HCT116 (cell line): Measurements from ENCODE around the gene ALPL. TPM values are rescaled to one million over a fixed set of nuclear protein-coding genes. Genes with fewer than 3 reads are reported as not detected.

Source experiments
- ATAC-seq: fragments of 200-7000 bp; cut with Tn5 transposase; 2 replicates; pipeline ENCODE4 v1.9.1; 2020; ENCODE audit warnings: mild to moderate bottlenecking, moderate library complexity
- BruUV-seq: library from RNA; stranded (reverse); fragments of 400-500 nt; replicated peaks from 2 replicates; lab custom pipeline; 2021; lab: Mats Ljungman, UMichigan
- CTCF ChIA-PET: fragments of 300-600 bp; sonication (Branson Sonifier 250); formaldehyde crosslinking; loops from one replicate; lab custom pipeline; 2021; ENCODE audit warnings: antibody characterized with exemption; lab: Charles Lee
- POLR2A ChIA-PET: fragments of 300-600, 350-600 bp; sonication (Branson Sonifier 250); formaldehyde crosslinking; loops from one replicate; lab custom pipeline; 2021; ENCODE audit warnings: antibody characterized with exemption; lab: Charles Lee
- RAD21 ChIA-PET, 2 experiments: fragments of 300-600 bp; sonication (Branson Sonifier 250); formaldehyde crosslinking; loops; one replicate each; lab custom pipeline; 2023; ENCODE audit warnings: low total read pairs in 2 of 2; ENCODE audit not compliant: uncharacterized antibody in 2 of 2, unreplicated experiment in 2 of 2, low non-redundant PET in 1 of 2; lab: Charles Lee
- DNase-seq: peaks from one replicate; pipeline ENCODE4 v3.0.0-alpha.2; 2010; ENCODE audit warnings: low read depth, low spot score
- H2AFZ ChIP-seq: fragments of 200-600 bp; shearing (Covaris generic), sonication (generic); 2 replicates; pipeline ENCODE4 v1.6.1; 2017; ENCODE audit warnings: low read depth, mixed run types, mixed read lengths, antibody characterized with exemption, low read length; ENCODE audit not compliant: poor library complexity, severe bottlenecking
- H3K27ac ChIP-seq: 2 replicates; pipeline ENCODE4 v1.5.1; 2012; ENCODE audit warnings: low read depth, low read length
- H3K27me3 ChIP-seq: fragments of 200-600 bp; sonication (generic); 2 replicates; pipeline ENCODE4 v1.6.1; 2016; ENCODE audit warnings: mixed run types, low read length, mixed read lengths; ENCODE audit not compliant: insufficient read depth
- H3K36me3 ChIP-seq, 2 experiments: fragments of 200-500 bp in 1 of 2; fragments of 200-600 bp in 1 of 2; sonication (Bioruptor generic) in 1 of 2; sonication (generic) in 1 of 2; 2 replicates each; pipeline versions ENCODE4 v1.5.1 to v1.6.1; 2014 to 2016; ENCODE audit warnings: low read length in 2 of 2, inconsistent platforms in 1 of 2, mixed read lengths in 1 of 2, mixed run types in 1 of 2; ENCODE audit not compliant: insufficient read depth in 2 of 2, control insufficient read depth in 1 of 2
- H3K4me1 ChIP-seq, 2 experiments: fragments of 200-600 bp in 1 of 2; sonication (generic) in 1 of 2; 2 replicates each; pipeline versions ENCODE4 v1.5.1 to v1.6.1; 2012 to 2017; ENCODE audit warnings: low read length in 2 of 2, inconsistent platforms in 1 of 2, mild to moderate bottlenecking in 1 of 2, mixed read lengths in 1 of 2, mixed run types in 1 of 2, moderate library complexity in 1 of 2; ENCODE audit not compliant: insufficient read depth in 2 of 2, control insufficient read depth in 1 of 2
- H3K4me2 ChIP-seq: fragments of 200-600 bp; sonication (generic); 2 replicates; pipeline ENCODE4 v1.6.1; 2017; ENCODE audit warnings: mixed run types, low read length, mixed read lengths
- H3K4me3 ChIP-seq, 2 experiments: fragments of 200-600 bp in 1 of 2; sonication (generic) in 1 of 2; replicated peaks in 1 of 2; 2 replicates each; pipeline ENCODE4 v1.5.1; 2011 to 2016; ENCODE audit warnings: low read length in 2 of 2, control low read depth in 1 of 2, low read depth in 1 of 2, mild to moderate bottlenecking in 1 of 2, mixed read lengths in 1 of 2, mixed run types in 1 of 2
- H3K79me2 ChIP-seq: fragments of 200-600 bp; sonication (generic); 2 replicates; pipeline ENCODE4 v1.6.1; 2017; ENCODE audit warnings: mild to moderate bottlenecking, mixed run types, low read length, moderate library complexity, mixed read lengths; ENCODE audit not compliant: insufficient read depth
- H3K9ac ChIP-seq: fragments of 200-600 bp; sonication (generic); 2 replicates; pipeline ENCODE4 v1.6.1; 2016; ENCODE audit warnings: low read length, mixed read lengths
- H3K9me2 ChIP-seq: fragments of 200-600 bp; sonication (generic), shearing (Covaris generic); 2 replicates; pipeline ENCODE4 v1.6.1; 2017; ENCODE audit warnings: mixed run types, mild to moderate bottlenecking, moderate library complexity; ENCODE audit not compliant: insufficient read depth
- H3K9me3 ChIP-seq, 2 experiments: fragments of 200-500 bp in 1 of 2; fragments of 200-600 bp in 1 of 2; sonication (Bioruptor generic) in 1 of 2; sonication (generic) in 1 of 2; 2 replicates each; pipeline ENCODE4 v1.6.1; 2014 to 2017; ENCODE audit warnings: low read length in 2 of 2, mixed read lengths in 2 of 2, inconsistent platforms in 1 of 2, low read depth in 1 of 2, mild to moderate bottlenecking in 1 of 2, mixed run types in 1 of 2, moderate library complexity in 1 of 2; ENCODE audit not compliant: control insufficient read depth in 1 of 2, insufficient read depth in 1 of 2
- H4K20me1 ChIP-seq: fragments of 200-600 bp; sonication (generic), shearing (Covaris generic); 2 replicates; pipeline ENCODE4 v1.6.1; 2017; ENCODE audit warnings: mixed run types, mild to moderate bottlenecking, moderate library complexity; ENCODE audit not compliant: insufficient read depth
- CBX3 ChIP-seq: IDR thresholded peaks from 2 replicates; pipeline ENCODE4 v1.6.1; 2012; ENCODE audit warnings: low read depth
- EGR1 ChIP-seq: IDR thresholded peaks from 2 replicates; pipeline ENCODE4 v1.6.1; 2012; ENCODE audit warnings: low read depth
- ELF1 ChIP-seq: IDR thresholded peaks from 2 replicates; pipeline ENCODE4 v1.6.1; 2012; ENCODE audit warnings: low read depth, borderline replicate concordance
- EZH2 ChIP-seq: fragments of 200-600 bp; sonication (generic); IDR thresholded peaks from 2 replicates; pipeline ENCODE4 v1.6.1; 2017; ENCODE audit warnings: antibody characterized with exemption, mixed run types
- POLR2A ChIP-seq: IDR thresholded peaks from 2 replicates; pipeline ENCODE4 v1.7.0; 2011; ENCODE audit warnings: borderline replicate concordance; ENCODE audit not compliant: insufficient read depth, insufficient read length; ENCODE audit errors: extremely low read depth
- POLR2AphosphoS5 ChIP-seq: IDR thresholded peaks from 2 replicates; pipeline ENCODE4 v1.6.1; 2011; ENCODE audit warnings: mild to moderate bottlenecking, low read depth, low read length, moderate library complexity
- SRF ChIP-seq: IDR thresholded peaks from 2 replicates; pipeline ENCODE4 v1.6.1; 2012; ENCODE audit warnings: low read depth
- TCF7L2 ChIP-seq: IDR thresholded peaks from 2 replicates; pipeline ENCODE4 v1.7.0; 2011; ENCODE audit warnings: borderline replicate concordance, inconsistent platforms; ENCODE audit not compliant: insufficient read depth, insufficient read length; ENCODE audit errors: extremely low read depth
- YY1 ChIP-seq: IDR thresholded peaks from 2 replicates; pipeline ENCODE4 v1.6.1; 2011; ENCODE audit warnings: low read length, low read depth, moderate library complexity, mild to moderate bottlenecking; ENCODE audit not compliant: insufficient replicate concordance; ENCODE audit errors: extremely low read depth
- intact Hi-C: fragments of 100-400 bp; cut with micrococcal nuclease; formaldehyde crosslinking; loops from 2 replicates; pipeline ENCODE4 v1.10.0; 2022
- total RNA-seq: library from RNA; stranded (reverse); gene quantifications from one replicate; pipeline ENCODE4 v1.2.1, GENCODE V29; 2021; ENCODE audit not compliant: unreplicated experiment
- TF ChIP-seq, protein P1 (sequence below): IDR thresholded peaks from 2 replicates; pipeline ENCODE4 v1.6.1; 2012
- TF ChIP-seq, protein P2 (sequence below): IDR thresholded peaks from 2 replicates; pipeline ENCODE4 v1.6.1; 2011; ENCODE audit warnings: mild to moderate bottlenecking, low read length, moderate library complexity; ENCODE audit not compliant: insufficient replicate concordance; ENCODE audit errors: extremely low read depth
- TF ChIP-seq, protein P3 (sequence below): IDR thresholded peaks from 2 replicates; pipeline ENCODE4 v1.6.1; 2012; ENCODE audit warnings: low read depth

ALPL gene
- total RNA-seq, 1 experiment from 2014 or later = 0.61 TPM

DNA sequence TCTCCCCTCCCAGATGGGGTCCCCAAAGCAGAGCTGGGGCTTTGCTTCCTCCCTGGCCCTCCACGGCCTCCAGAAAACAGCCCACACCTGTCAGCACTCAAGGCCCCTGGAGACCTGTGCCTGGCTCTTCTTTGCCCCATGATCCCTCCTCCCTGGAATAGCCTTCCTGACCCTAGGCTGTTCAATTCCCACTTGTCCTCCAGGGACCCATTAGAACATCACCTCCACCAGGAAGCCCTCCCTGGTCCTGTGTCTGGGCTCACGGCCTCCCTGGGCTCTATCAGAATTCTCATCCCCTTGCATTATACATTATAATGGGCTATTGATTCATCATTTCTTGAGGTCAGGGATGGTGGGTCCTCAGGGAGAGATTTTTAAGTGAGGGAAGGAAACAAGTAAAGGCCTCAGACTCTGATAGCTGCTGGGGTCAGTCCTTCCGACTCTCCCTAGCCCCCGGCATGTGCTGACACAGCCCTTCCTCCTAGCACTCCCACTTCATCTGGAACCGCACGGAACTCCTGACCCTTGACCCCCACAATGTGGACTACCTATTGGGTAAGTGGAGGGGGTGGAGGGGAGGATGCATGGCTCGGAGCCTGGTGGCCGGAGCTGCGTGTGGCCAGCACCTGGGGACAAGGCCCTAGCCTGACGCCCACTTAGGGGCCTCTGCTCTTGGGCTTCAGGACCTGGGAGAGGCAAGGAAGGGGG is 60.8 kb downstream of the ALPL start:
- BruUV-seq = no TSS peak
- no peaks in the 10 kb centered on the region for H3K9me3 ChIP-seq
- no peaks in the 10 kb centered on the region for H4K20me1 ChIP-seq
- DNase-seq (no peak), ATAC-seq (no peak)
- ChIA-PET CTCF (no interaction called here), POLR2A (no interaction called here), RAD21 (no interaction called here)
- intact Hi-C loops = loop anchor here (5.0 kb wide), 1 partner anchor 338 kb away; no protein-coding TSS in a partner anchor
- H3K36me3 ChIP-seq = no peaks in the 10 kb centered on the region
- H3K27me3 ChIP-seq = no peaks in the 10 kb centered on the region
- no peak overlapping the region for H3K4me3 ChIP-seq
- H3K9me2 ChIP-seq = no peaks in the 10 kb centered on the region
- TF ChIP-seq, protein P1, sequence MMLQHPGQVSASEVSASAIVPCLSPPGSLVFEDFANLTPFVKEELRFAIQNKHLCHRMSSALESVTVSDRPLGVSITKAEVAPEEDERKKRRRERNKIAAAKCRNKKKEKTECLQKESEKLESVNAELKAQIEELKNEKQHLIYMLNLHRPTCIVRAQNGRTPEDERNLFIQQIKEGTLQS = no peak
- TF ChIP-seq CBX3 (no peak), YY1 (no peak), POLR2AphosphoS5 (no peak), EZH2 (no peak), POLR2A (no peak), TCF7L2 (no peak), ELF1 (no peak), SRF (no peak), EGR1 (no peak)
- TF ChIP-seq, protein P2, sequence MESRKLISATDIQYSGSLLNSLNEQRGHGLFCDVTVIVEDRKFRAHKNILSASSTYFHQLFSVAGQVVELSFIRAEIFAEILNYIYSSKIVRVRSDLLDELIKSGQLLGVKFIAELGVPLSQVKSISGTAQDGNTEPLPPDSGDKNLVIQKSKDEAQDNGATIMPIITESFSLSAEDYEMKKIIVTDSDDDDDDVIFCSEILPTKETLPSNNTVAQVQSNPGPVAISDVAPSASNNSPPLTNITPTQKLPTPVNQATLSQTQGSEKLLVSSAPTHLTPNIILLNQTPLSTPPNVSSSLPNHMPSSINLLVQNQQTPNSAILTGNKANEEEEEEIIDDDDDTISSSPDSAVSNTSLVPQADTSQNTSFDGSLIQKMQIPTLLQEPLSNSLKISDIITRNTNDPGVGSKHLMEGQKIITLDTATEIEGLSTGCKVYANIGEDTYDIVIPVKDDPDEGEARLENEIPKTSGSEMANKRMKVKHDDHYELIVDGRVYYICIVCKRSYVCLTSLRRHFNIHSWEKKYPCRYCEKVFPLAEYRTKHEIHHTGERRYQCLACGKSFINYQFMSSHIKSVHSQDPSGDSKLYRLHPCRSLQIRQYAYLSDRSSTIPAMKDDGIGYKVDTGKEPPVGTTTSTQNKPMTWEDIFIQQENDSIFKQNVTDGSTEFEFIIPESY = no peak
- TF ChIP-seq, protein P3, sequence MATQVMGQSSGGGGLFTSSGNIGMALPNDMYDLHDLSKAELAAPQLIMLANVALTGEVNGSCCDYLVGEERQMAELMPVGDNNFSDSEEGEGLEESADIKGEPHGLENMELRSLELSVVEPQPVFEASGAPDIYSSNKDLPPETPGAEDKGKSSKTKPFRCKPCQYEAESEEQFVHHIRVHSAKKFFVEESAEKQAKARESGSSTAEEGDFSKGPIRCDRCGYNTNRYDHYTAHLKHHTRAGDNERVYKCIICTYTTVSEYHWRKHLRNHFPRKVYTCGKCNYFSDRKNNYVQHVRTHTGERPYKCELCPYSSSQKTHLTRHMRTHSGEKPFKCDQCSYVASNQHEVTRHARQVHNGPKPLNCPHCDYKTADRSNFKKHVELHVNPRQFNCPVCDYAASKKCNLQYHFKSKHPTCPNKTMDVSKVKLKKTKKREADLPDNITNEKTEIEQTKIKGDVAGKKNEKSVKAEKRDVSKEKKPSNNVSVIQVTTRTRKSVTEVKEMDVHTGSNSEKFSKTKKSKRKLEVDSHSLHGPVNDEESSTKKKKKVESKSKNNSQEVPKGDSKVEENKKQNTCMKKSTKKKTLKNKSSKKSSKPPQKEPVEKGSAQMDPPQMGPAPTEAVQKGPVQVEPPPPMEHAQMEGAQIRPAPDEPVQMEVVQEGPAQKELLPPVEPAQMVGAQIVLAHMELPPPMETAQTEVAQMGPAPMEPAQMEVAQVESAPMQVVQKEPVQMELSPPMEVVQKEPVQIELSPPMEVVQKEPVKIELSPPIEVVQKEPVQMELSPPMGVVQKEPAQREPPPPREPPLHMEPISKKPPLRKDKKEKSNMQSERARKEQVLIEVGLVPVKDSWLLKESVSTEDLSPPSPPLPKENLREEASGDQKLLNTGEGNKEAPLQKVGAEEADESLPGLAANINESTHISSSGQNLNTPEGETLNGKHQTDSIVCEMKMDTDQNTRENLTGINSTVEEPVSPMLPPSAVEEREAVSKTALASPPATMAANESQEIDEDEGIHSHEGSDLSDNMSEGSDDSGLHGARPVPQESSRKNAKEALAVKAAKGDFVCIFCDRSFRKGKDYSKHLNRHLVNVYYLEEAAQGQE = no peak
- H2AFZ ChIP-seq = no peak overlapping the region
- no peak overlapping the region for H3K27ac ChIP-seq
- no peak overlapping the region for H3K9ac ChIP-seq
- peaks cover 8 to 23% of the 10 kb centered on the region in 2 experiments; a peak in 3 of 4 replicates for H3K4me1 ChIP-seq
- H3K79me2 ChIP-seq = no peaks in the 10 kb centered on the region
- H3K4me2 ChIP-seq = no peak overlapping the region
